ENCODE data around the gene MRNIP.

MRNIP gene

GRCh38 chr5:179858586-179859427 is at the start of gene MRNIP:
Gene MRNIP (minus strand): TSS chr5:179858817. CDS start chr5:179858796, 21 bp downstream.
- peak; percentile 90 for DNase-seq (ENCODE audit: low spot score)

GRCh38 chr5:179907556-179908324 is 49.1 kb upstream of the MRNIP start, which contains the start of gene TBC1D9B:
Gene TBC1D9B (minus strand): TSS chr5:179907897. CDS start chr5:179907821, 76 bp downstream.
- peak; percentile 76 for DNase-seq (ENCODE audit: low spot score)

GRCh38 chr5:179906795-179907555 is 48.4 kb upstream of the MRNIP start:
- DNase-seq (ENCODE audit: low spot score) = peak; percentile 2

GRCh38 chr5:179906294-179906794 is 47.7 kb upstream of the MRNIP start:
- no peak for DNase-seq (ENCODE audit: low spot score)

- no peak for DNase-seq (ENCODE audit: low spot score)
Observed at GRCh38 chr5:179905161-179905560, 46.5 kb upstream of the MRNIP start.

GRCh38 chr5:179904463-179905160 is 46.0 kb upstream of the MRNIP start:
- no peak for DNase-seq (ENCODE audit: low spot score)

- DNase-seq (ENCODE audit: low spot score) = no peak
Observed at GRCh38 chr5:179902763-179903158, 44.1 kb upstream of the MRNIP start.

GRCh38 chr5:179901915-179902762 is 43.5 kb upstream of the MRNIP start:
- DNase-seq (ENCODE audit: low spot score) = no peak

GRCh38 chr5:179901462-179901861 is 42.8 kb upstream of the MRNIP start:
- DNase-seq (ENCODE audit: low spot score) = no peak

- DNase-seq (ENCODE audit: low spot score) = no peak
Observed at GRCh38 chr5:179900711-179901110, 42.1 kb upstream of the MRNIP start.

- no peak for DNase-seq (ENCODE audit: low spot score)
Observed at GRCh38 chr5:179900206-179900605, 41.6 kb upstream of the MRNIP start.

GRCh38 chr5:179895861-179896260 is 37.2 kb upstream of the MRNIP start:
- DNase-seq (ENCODE audit: low spot score) = no peak

- no peak for DNase-seq (ENCODE audit: low spot score)
Observed at GRCh38 chr5:179893958-179894895, 35.6 kb upstream of the MRNIP start.

GRCh38 chr5:179893076-179893957 is 34.7 kb upstream of the MRNIP start:
- no peak for DNase-seq (ENCODE audit: low spot score)

- no peak for DNase-seq (ENCODE audit: low spot score)
Observed at GRCh38 chr5:179892255-179892654, 33.6 kb upstream of the MRNIP start.

GRCh38 chr5:179890751-179891682 is 32.4 kb upstream of the MRNIP start:
- DNase-seq (ENCODE audit: low spot score) = no peak

GRCh38 chr5:179889885-179890284 is 31.3 kb upstream of the MRNIP start:
- DNase-seq (ENCODE audit: low spot score) = no peak

Measured in CD4-positive, alpha-beta T cell treated with Interleukin-2 at 100 ng/mL for 4 hours (primary cell).